B cell (primary cell): ENCODE results near the gene SEZ6L2. TPM values are rescaled to one million over a fixed set of nuclear protein-coding genes. Genes with fewer than 3 reads are reported as not detected.

Experiments
- ATAC-seq: fragments of 200-7000 bp; cut with Tn5 transposase; one replicate; pipeline ENCODE4 v1.10.0; 2021; ENCODE audit warnings: low read depth, mild to moderate bottlenecking, moderate number of reproducible peaks, moderate library complexity
- CTCF ChIA-PET: fragments of 350-600 bp; sonication (Branson Sonifier 250); formaldehyde crosslinking; loops from one replicate; lab custom pipeline; 2021; ENCODE audit warnings: antibody characterized with exemption, inconsistent platforms; lab: Charles Lee
- POLR2A ChIA-PET: fragments of 350-600 bp; sonication (Branson Sonifier 250); formaldehyde crosslinking; loops from one replicate; lab custom pipeline; 2021; ENCODE audit warnings: antibody characterized with exemption; lab: Charles Lee
- DNase-seq: peaks from one replicate; pipeline ENCODE4 v3.0.0; 2013
- H2AFZ ChIP-seq: 2 replicates; pipeline ENCODE4 v1.6.1; 2012; ENCODE audit warnings: mild to moderate bottlenecking, low read depth, low read length; ENCODE audit not compliant: insufficient read depth, poor library complexity, severe bottlenecking
- H3K27ac ChIP-seq, 2 donors: 1 replicate in 1 of 2; 2 replicates in 1 of 2; pipeline ENCODE4 v1.5.1; 2012 to 2013; ENCODE audit warnings: low read length in 2 of 2, mild to moderate bottlenecking in 2 of 2, moderate library complexity in 1 of 2
- H3K27me3 ChIP-seq, 4 experiments: fragments of 200-600 bp in 1 of 4; sonication (generic) in 1 of 4; replicated peaks in 1 of 4; 1 replicate in 2 of 4; 2 replicates in 2 of 4; pipeline versions ENCODE4 v1.6.1 to v1.7.0; 2013 to 2016; ENCODE audit warnings: low read length in 3 of 4, mild to moderate bottlenecking in 2 of 4, mixed read lengths in 1 of 4, moderate library complexity in 1 of 4; ENCODE audit not compliant: insufficient read depth in 4 of 4, control insufficient read depth in 3 of 4; ENCODE audit errors: control extremely low read depth in 1 of 4
- H3K36me3 ChIP-seq, 2 experiments: replicated peaks in 1 of 2; 1 replicate in 1 of 2; 2 replicates in 1 of 2; pipeline versions ENCODE4 v1.6.1 to v1.7.1; 2013; ENCODE audit warnings: low read length in 1 of 2; ENCODE audit not compliant: insufficient read depth in 2 of 2, control insufficient read depth in 1 of 2; ENCODE audit errors: control extremely low read depth in 1 of 2, extremely low read depth in 1 of 2
- H3K4me1 ChIP-seq, 2 donors: fragments of 200-600 bp in 1 of 2; sonication (generic) in 1 of 2; 1 replicate in 1 of 2; 2 replicates in 1 of 2; pipeline versions ENCODE4 v1.5.1 to v1.6.1; 2013 to 2017; ENCODE audit warnings: low read length in 2 of 2; ENCODE audit not compliant: control insufficient read depth in 2 of 2, insufficient read depth in 2 of 2
- H3K4me2 ChIP-seq: replicated peaks from 2 replicates; pipeline ENCODE3; 2012; ENCODE audit warnings: mild to moderate bottlenecking, low read depth, low read length; ENCODE audit not compliant: poor library complexity, severe bottlenecking
- H3K4me3 ChIP-seq, 5 experiments: fragments of 200-600 bp in 1 of 5; sonication (generic) in 1 of 5; 1 replicate in 3 of 5; 2 replicates in 2 of 5; pipeline versions ENCODE4 v1.5.1 to v1.7.0; 2011 to 2016; ENCODE audit warnings: low read length in 4 of 5, mild to moderate bottlenecking in 4 of 5, low read depth in 2 of 5, control low read depth in 1 of 5, moderate library complexity in 1 of 5; ENCODE audit not compliant: insufficient read depth in 1 of 5; ENCODE audit errors: control extremely low read depth in 1 of 5, extremely low read depth in 1 of 5
- H3K79me2 ChIP-seq: fragments of 200-600 bp; sonication (generic); one replicate; pipeline ENCODE4 v1.6.0; 2016; ENCODE audit warnings: low read length; ENCODE audit not compliant: control insufficient read depth, insufficient read depth
- H3K9ac ChIP-seq: fragments of 200-600 bp; sonication (generic); 2 replicates; pipeline ENCODE4 v1.6.1; 2017; ENCODE audit warnings: mild to moderate bottlenecking, low read length, moderate library complexity
- H3K9me3 ChIP-seq, 3 donors: one replicate each; pipeline versions ENCODE4 v1.6.1 to v1.7.1; 2013; ENCODE audit warnings: low read length in 2 of 3; ENCODE audit not compliant: control insufficient read depth in 2 of 3, insufficient read depth in 1 of 3; ENCODE audit errors: control extremely low read depth in 1 of 3
- H4K20me1 ChIP-seq: 2 replicates; pipeline ENCODE4 v1.6.0; 2012; ENCODE audit warnings: mild to moderate bottlenecking, low read length; ENCODE audit not compliant: insufficient read depth, control insufficient read depth, poor library complexity, severe bottlenecking
- H3K27ac Mint-ChIP-seq: one replicate; pipeline ENCODE4 v1.8.0; 2021; ENCODE audit warnings: mixed read lengths
- H3K27me3 Mint-ChIP-seq: one replicate; pipeline ENCODE4 v1.8.0; 2021; ENCODE audit warnings: mixed read lengths
- H3K4me1 Mint-ChIP-seq: one replicate; pipeline ENCODE4 v1.8.0; 2021; ENCODE audit warnings: mixed read lengths
- H3K4me3 Mint-ChIP-seq: one replicate; pipeline ENCODE4 v1.8.0; 2021; ENCODE audit warnings: mixed read lengths
- H3K9me3 Mint-ChIP-seq: one replicate; pipeline ENCODE4 v1.8.0; 2022; ENCODE audit warnings: mixed read lengths; ENCODE audit not compliant: insufficient read depth
- EZH2 ChIP-seq: IDR thresholded peaks from 2 replicates; pipeline ENCODE4 v1.6.1; 2012; ENCODE audit warnings: borderline replicate concordance, low read depth, mild to moderate bottlenecking, moderate library complexity, low read length; ENCODE audit not compliant: insufficient read depth, poor library complexity, severe bottlenecking
- WGBS: methylation state at CpG from one replicate; pipeline ENCODE4 v1.1.5; 2013; ENCODE audit warnings: missing lambda C conversion rate; ENCODE audit not compliant: insufficient coverage; 5-methylcytosine and 5-hydroxymethylcytosine counted together
- intact Hi-C: fragments of 100-400 bp; cut with micrococcal nuclease; formaldehyde crosslinking; loops from one replicate; pipeline ENCODE4 v1.10.0; 2022
- polyA plus RNA-seq: library from polyadenylated mRNA; depleted of rRNA; stranded (reverse); fragments of >200 nt; gene quantifications from 2 replicates; pipeline ENCODE4 v1.2.3, GENCODE V29; 2012
- total RNA-seq, 2 donors: library from RNA; stranded (reverse); fragments of 120-200 nt in 1 of 2; gene quantifications; 1 replicate in 1 of 2; 2 replicates in 1 of 2; pipeline versions ENCODE4 v1.2.3 to v1.2.4, GENCODE V29; 2013 to 2022
- TF ChIP-seq, protein P1 (sequence below): fragments of 200-600 bp; IDR thresholded peaks from one replicate; pipeline ENCODE4 v1.8.0; 2022; ENCODE audit warnings: antibody characterized with exemption, mild to moderate bottlenecking

SEZ6L2 gene
- total and polyA plus RNA-seq, 2 donors (not counting 1 experiment from before 2014, with no cell fraction given) = 0.10 TPM; not detected in 1

GRCh38 chr16:29858974-29859373, 40.4 kb downstream of the SEZ6L2 start:
- H3K4me3 Mint-ChIP-seq = no peak overlapping the region
- no peak overlapping the region for H2AFZ ChIP-seq
- no peaks in the 10 kb centered on the region for H3K27me3 ChIP-seq
- peaks cover 8% of the 10 kb centered on the region for H4K20me1 ChIP-seq
- ChIA-PET CTCF (interaction anchor here (3.6 kb wide), 1 partner anchor 11 kb away, joined by 15 read pairs; no protein-coding TSS in a partner anchor), POLR2A (interaction anchor here (0.6 kb wide), 1 partner anchor 26 kb away, joined by 5 read pairs; no protein-coding TSS in a partner anchor)
- H3K27ac ChIP-seq = no peak overlapping the region
- intact Hi-C loops = no loop called here
- H3K4me2 ChIP-seq = no peak overlapping the region
- no peaks in the 10 kb centered on the region for H3K9me3 Mint-ChIP-seq
- TF ChIP-seq, protein P1, sequence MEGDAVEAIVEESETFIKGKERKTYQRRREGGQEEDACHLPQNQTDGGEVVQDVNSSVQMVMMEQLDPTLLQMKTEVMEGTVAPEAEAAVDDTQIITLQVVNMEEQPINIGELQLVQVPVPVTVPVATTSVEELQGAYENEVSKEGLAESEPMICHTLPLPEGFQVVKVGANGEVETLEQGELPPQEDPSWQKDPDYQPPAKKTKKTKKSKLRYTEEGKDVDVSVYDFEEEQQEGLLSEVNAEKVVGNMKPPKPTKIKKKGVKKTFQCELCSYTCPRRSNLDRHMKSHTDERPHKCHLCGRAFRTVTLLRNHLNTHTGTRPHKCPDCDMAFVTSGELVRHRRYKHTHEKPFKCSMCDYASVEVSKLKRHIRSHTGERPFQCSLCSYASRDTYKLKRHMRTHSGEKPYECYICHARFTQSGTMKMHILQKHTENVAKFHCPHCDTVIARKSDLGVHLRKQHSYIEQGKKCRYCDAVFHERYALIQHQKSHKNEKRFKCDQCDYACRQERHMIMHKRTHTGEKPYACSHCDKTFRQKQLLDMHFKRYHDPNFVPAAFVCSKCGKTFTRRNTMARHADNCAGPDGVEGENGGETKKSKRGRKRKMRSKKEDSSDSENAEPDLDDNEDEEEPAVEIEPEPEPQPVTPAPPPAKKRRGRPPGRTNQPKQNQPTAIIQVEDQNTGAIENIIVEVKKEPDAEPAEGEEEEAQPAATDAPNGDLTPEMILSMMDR = no peak
- no peak for TF ChIP-seq EZH2
- no peaks in the 10 kb centered on the region for H3K27me3 Mint-ChIP-seq
- H3K27ac Mint-ChIP-seq = no peak overlapping the region
- no peak overlapping the region for H3K9ac ChIP-seq
- H3K4me1 ChIP-seq = peaks cover 14 to 19% of the 10 kb centered on the region in 2 donors
- no peak for DNase-seq
- ATAC-seq = no peak
- no peak overlapping the region for H3K4me3 ChIP-seq
- peaks cover 21% of the 10 kb centered on the region for H3K4me1 Mint-ChIP-seq
- WGBS = 98% methylated on average over 18 of the region's 19 CpGs
- H3K9me3 ChIP-seq = peaks cover 0 to 4% (median 0%) of the 10 kb centered on the region in 3 donors
- peaks cover 16% of the 10 kb centered on the region for H3K79me2 ChIP-seq
- peaks cover 4 to 25% of the 10 kb centered on the region in 2 experiments for H3K36me3 ChIP-seq

- no peak overlapping the region for H3K27ac Mint-ChIP-seq
- Histone ChIP-seq H3K79me2 (peaks cover 16% of the 10 kb centered on the region), H2AFZ (no peak overlapping the region), H3K4me2 (no peak overlapping the region), H4K20me1 (peaks cover 8% of the 10 kb centered on the region), H3K27ac (no peak overlapping the region), H3K4me3 (no peak overlapping the region), H3K9me3 (no peaks in the 10 kb centered on the region), H3K36me3 (peaks cover 4 to 25% of the 10 kb centered on the region in 2 experiments), H3K27me3 (no peaks in the 10 kb centered on the region), H3K9ac (no peak overlapping the region), H3K4me1 (peaks cover 14 to 15% of the 10 kb centered on the region in 2 donors)
- POLR2A ChIA-PET = no interaction called here
- CTCF ChIA-PET = interaction anchor here (0.6 to 3.6 kb wide), 2 partner anchors 11 to 41 kb away, joined by 3 to 15 read pairs; no protein-coding TSS in a partner anchor
- ATAC-seq (no peak), DNase-seq (no peak)
- H3K4me1 Mint-ChIP-seq = peaks cover 18% of the 10 kb centered on the region
- H3K9me3 Mint-ChIP-seq = no peaks in the 10 kb centered on the region
- H3K27me3 Mint-ChIP-seq = no peaks in the 10 kb centered on the region
- 96% methylated on average over 8 of the region's 10 CpGs for WGBS
- TF ChIP-seq EZH2 = no peak
- TF ChIP-seq, protein P1 = no peak
- no peak overlapping the region for H3K4me3 Mint-ChIP-seq
- intact Hi-C loops = no loop called here
Observed at GRCh38 chr16:29858149-29858849, 41.1 kb downstream of the SEZ6L2 start.
